Measurements from ENCODE around the gene MITF. TPM values are rescaled to one million over a fixed set of nuclear protein-coding genes. Genes with fewer than 3 reads are reported as not detected.

The MITF gene
- polyA plus RNA-seq, 1 donor from 2014 or later: not detected

GRCh38 chr3:69819282-69819681 is 80.0 kb downstream of the MITF start:
- no peaks in the 10 kb centered on the region for H3K27me3 ChIP-seq (ENCODE audit: insufficient read depth, low read depth, low read length)
- H3K9me3 ChIP-seq (ENCODE audit: low read length): no peaks in the 10 kb centered on the region
- no peak overlapping the region for H3K4me2 ChIP-seq (ENCODE audit: low read length)
- H3K79me2 ChIP-seq (replicated peaks; ENCODE audit: insufficient read depth, low read length): no peaks in the 10 kb centered on the region
- H3K4me3 ChIP-seq (ENCODE audit: low read length): no peak overlapping the region
- H3K27ac ChIP-seq (ENCODE audit: low read length): no peak overlapping the region
- TF ChIP-seq EP300 (conservative IDR thresholded peaks at IDR 0.05; ENCODE audit: poor library complexity, severe bottlenecking): no peak
- no peak for TF ChIP-seq SMC3 (conservative IDR thresholded peaks at IDR 0.05; ENCODE audit: poor library complexity)
- TF ChIP-seq CTCF (IDR thresholded peaks at IDR 0.05; ENCODE audit: poor library complexity, severe bottlenecking): no peak
- no peak for TF ChIP-seq REST (IDR thresholded peaks at IDR 0.05; ENCODE audit: borderline replicate concordance)
- TF ChIP-seq EZH2 (IDR thresholded peaks at IDR 0.05; ENCODE audit: borderline replicate concordance, insufficient read depth, low read length, poor library complexity, severe bottlenecking): no peak
- no peak for TF ChIP-seq TAF1 (IDR thresholded peaks at IDR 0.05; ENCODE audit: low read depth)
- no peak for TF ChIP-seq RAD21 (conservative IDR thresholded peaks at IDR 0.05)
- no peak for TF ChIP-seq POLR2AphosphoS5 (IDR thresholded peaks at IDR 0.05)
- H4K20me1 ChIP-seq (ENCODE audit: insufficient read depth): no peaks in the 10 kb centered on the region
- H2AFZ ChIP-seq (ENCODE audit: low read depth, low read length): no peak overlapping the region
- H3K9me2 ChIP-seq (ENCODE audit: insufficient read depth, low read length): no peaks in the 10 kb centered on the region
- H3K9ac ChIP-seq (ENCODE audit: low read length): no peak overlapping the region
- no peaks in the 10 kb centered on the region for H3K36me3 ChIP-seq (ENCODE audit: insufficient read depth, low read length)
- no peaks in the 10 kb centered on the region for H3F3A ChIP-seq (ENCODE audit: insufficient read depth, low read length, poor library complexity, severe bottlenecking)

GRCh38 chr3:69821133-69821532 is 81.9 kb downstream of the MITF start:
- no peak overlapping the region for H3K9ac ChIP-seq (ENCODE audit: low read length)

More at GRCh38 chr3:69821133-69821532, 81.9 kb downstream of the MITF start:
- Histone ChIP-seq H3K4me2 (ENCODE audit: low read length) (no peak overlapping the region), H3K9me2 (ENCODE audit: insufficient read depth, low read length) (no peaks in the 10 kb centered on the region), H4K20me1 (ENCODE audit: insufficient read depth) (no peaks in the 10 kb centered on the region), H3K9me3 (ENCODE audit: low read length) (no peaks in the 10 kb centered on the region), H3K27me3 (ENCODE audit: insufficient read depth, low read depth, low read length) (no peaks in the 10 kb centered on the region), H3K79me2 (replicated peaks; ENCODE audit: insufficient read depth, low read length) (no peaks in the 10 kb centered on the region), H3K4me3 (ENCODE audit: low read length) (no peak overlapping the region), H3K36me3 (ENCODE audit: insufficient read depth, low read length) (no peaks in the 10 kb centered on the region), H3K27ac (ENCODE audit: low read length) (no peak overlapping the region), H3F3A (ENCODE audit: insufficient read depth, low read length, poor library complexity, severe bottlenecking) (no peaks in the 10 kb centered on the region), H2AFZ (ENCODE audit: low read depth, low read length) (no peak overlapping the region)
- TF ChIP-seq POLR2AphosphoS5 (IDR thresholded peaks at IDR 0.05) (no peak), EZH2 (IDR thresholded peaks at IDR 0.05; ENCODE audit: borderline replicate concordance, insufficient read depth, low read length, poor library complexity, severe bottlenecking) (no peak), CTCF (IDR thresholded peaks at IDR 0.05; ENCODE audit: poor library complexity, severe bottlenecking) (no peak), RAD21 (conservative IDR thresholded peaks at IDR 0.05) (no peak), MXI1 (conservative IDR thresholded peaks at IDR 0.05; ENCODE audit: poor library complexity, severe bottlenecking) (no peak), REST (IDR thresholded peaks at IDR 0.05; ENCODE audit: borderline replicate concordance) (no peak), EP300 (conservative IDR thresholded peaks at IDR 0.05; ENCODE audit: poor library complexity, severe bottlenecking) (no peak), TAF1 (IDR thresholded peaks at IDR 0.05; ENCODE audit: low read depth) (no peak), SMC3 (conservative IDR thresholded peaks at IDR 0.05; ENCODE audit: poor library complexity) (no peak)
